NCI-H510A (cell line): ENCODE results near the gene CACNA2D3.

ENCODE experiments used
- DNase-seq: peaks from one replicate; lab custom pipeline; 2025; lab: John Stamatoyannopoulos, UW

Gene CACNA2D3

GRCh38 chr3:54530944-54531343, 408.6 kb downstream of the CACNA2D3 start:
- DNase-seq: no peak

GRCh38 chr3:54531741-54532140, 409.4 kb downstream of the CACNA2D3 start:
- no peak for DNase-seq

- DNase-seq: no peak
These were observed 411.5 kb downstream of the CACNA2D3 start for GRCh38 chr3:54533856-54534255.

- DNase-seq: no peak
These were observed 413.3 kb downstream of the CACNA2D3 start for GRCh38 chr3:54535619-54536018.

- DNase-seq: no peak
These were observed 414.1 kb downstream of the CACNA2D3 start for GRCh38 chr3:54536450-54536849.

GRCh38 chr3:54537506-54537905, 415.2 kb downstream of the CACNA2D3 start:
- no peak for DNase-seq

GRCh38 chr3:54538346-54538745, 416.0 kb downstream of the CACNA2D3 start:
- no peak for DNase-seq

- no peak for DNase-seq
These were observed 419.0 kb downstream of the CACNA2D3 start for GRCh38 chr3:54541369-54541768.

GRCh38 chr3:54543446-54543845, 421.1 kb downstream of the CACNA2D3 start:
- DNase-seq: no peak

- DNase-seq: no peak
These were observed 424.7 kb downstream of the CACNA2D3 start for GRCh38 chr3:54547051-54547450.

GRCh38 chr3:54547846-54548245, 425.5 kb downstream of the CACNA2D3 start:
- no peak for DNase-seq

GRCh38 chr3:54549607-54550220, 427.4 kb downstream of the CACNA2D3 start:
- no peak for DNase-seq

- no peak for DNase-seq
These were observed 428.0 kb downstream of the CACNA2D3 start for GRCh38 chr3:54550221-54550977.

- no peak for DNase-seq
These were observed 434.3 kb downstream of the CACNA2D3 start for GRCh38 chr3:54556630-54557029.

- no peak for DNase-seq
These were observed 435.4 kb downstream of the CACNA2D3 start for GRCh38 chr3:54557538-54558428.

GRCh38 chr3:54563501-54564200, 441.3 kb downstream of the CACNA2D3 start:
- no peak for DNase-seq

GRCh38 chr3:54564374-54564925, 442.1 kb downstream of the CACNA2D3 start:
- DNase-seq: no peak

- DNase-seq: no peak
These were observed 443.6 kb downstream of the CACNA2D3 start for GRCh38 chr3:54565956-54566355.

GRCh38 chr3:54567949-54568348, 445.6 kb downstream of the CACNA2D3 start:
- DNase-seq: no peak

- DNase-seq: no peak
These were observed 447.7 kb downstream of the CACNA2D3 start for GRCh38 chr3:54570008-54570407.

- DNase-seq: no peak
These were observed 450.0 kb downstream of the CACNA2D3 start for GRCh38 chr3:54572197-54572895.
